GM23248 (cell line): Measurements from ENCODE around the gene PRIMA1.

Source experiments
- EZH2 ChIP-seq: fragments of 200-600 bp; sonication (generic); IDR thresholded peaks from 2 replicates; pipeline ENCODE4 v1.6.1; 2018; ENCODE audit warnings: antibody characterized with exemption, mild to moderate bottlenecking; ENCODE audit not compliant: insufficient read depth, poor library complexity, severe bottlenecking
- EZH2phosphoT487 ChIP-seq: fragments of 200-600 bp; sonication (generic); IDR thresholded peaks from 2 replicates; pipeline ENCODE4 v1.6.1; 2018; ENCODE audit warnings: antibody characterized with exemption, moderate library complexity, mild to moderate bottlenecking, low read depth; ENCODE audit not compliant: insufficient read depth

DNA sequence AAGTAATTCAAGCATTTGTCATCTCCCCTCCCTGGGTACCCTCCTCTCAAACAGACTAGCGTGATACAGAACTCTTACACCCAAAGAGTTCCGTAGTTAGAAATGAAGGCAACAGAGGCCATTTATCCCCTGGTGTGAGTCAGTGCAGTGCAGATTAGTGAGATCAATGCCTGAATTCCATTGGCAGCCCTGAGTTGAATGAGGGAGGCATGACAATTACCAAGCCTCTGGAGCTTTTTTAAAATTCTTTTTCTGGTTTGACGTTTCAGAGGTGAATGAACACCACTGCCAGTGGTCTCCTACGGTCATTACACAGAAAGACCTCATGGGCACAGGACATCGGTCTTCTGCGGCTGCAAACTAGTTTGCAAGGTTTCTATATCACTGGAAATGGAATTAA is 94.4 kb downstream of the PRIMA1 start:
- no peak for TF ChIP-seq EZH2phosphoT487
- no peak for TF ChIP-seq EZH2
